Limb (tissue), 2 donors: ENCODE data around the gene KLHDC10.
"Not testable (repeated sequence)": the region's sequence is repeated elsewhere in the genome, so short reads cannot be mapped to it uniquely, and the experiment has no call there.

Experiments used
- DNase-seq, 2 donors: peaks; one replicate each; pipeline ENCODE4 v3.0.0-alpha.2; 2016; ENCODE audit errors: extremely low spot score in 2 of 2

The KLHDC10 gene

GRCh38 chr7:130069978-130070860, at the start of gene KLHDC10:
TSS of gene KLHDC10 (plus strand) at chr7:130070534. CDS start at chr7:130070644, 110 bp downstream.
- peak; percentile 97 to 98 for DNase-seq

GRCh38 chr7:130021105-130021834, 49.1 kb upstream of the KLHDC10 start:
- DNase-seq: peak; percentile 42 to 68

DNA sequence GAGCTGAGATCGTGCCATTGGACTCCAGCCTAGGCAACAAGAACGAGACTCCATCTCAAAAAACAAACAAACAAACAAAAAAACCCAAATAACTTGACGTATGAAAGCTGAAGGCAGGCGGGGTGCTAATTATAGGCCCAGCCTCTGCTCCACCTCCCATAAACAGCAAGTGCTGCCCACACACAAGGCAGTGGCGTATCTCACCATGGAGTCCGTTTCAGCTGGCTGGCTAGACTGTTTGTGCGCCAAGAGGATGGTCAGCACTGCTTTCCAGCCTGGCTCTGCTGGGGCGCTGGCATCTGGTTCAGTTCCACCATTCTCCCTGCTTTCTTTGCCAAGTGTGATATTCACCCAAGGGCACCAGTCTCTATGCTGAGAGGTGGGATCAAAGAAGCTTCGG, 48.2 kb upstream of the KLHDC10 start:
- no peak for DNase-seq

GRCh38 chr7:130022623-130023175, 47.6 kb upstream of the KLHDC10 start:
- no peak for DNase-seq

DNA sequence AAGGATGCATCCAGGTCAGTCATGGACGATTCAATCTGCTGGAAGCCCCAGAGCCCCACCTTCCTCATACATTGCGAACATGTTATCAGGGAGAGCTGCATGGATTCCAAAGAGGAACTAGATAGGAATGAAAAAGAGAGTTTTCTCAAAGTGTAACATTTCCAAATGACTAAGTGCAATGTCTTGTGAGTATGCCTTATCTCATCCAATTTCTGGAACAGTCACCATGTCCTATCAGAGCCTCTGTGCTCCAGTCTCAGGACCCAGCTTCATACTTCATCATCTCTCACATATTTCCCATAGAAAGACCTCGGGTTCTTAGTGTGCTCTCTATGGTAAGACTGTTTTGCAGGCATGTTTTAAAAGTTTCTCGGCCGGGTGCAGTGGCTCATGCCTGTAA, 45.9 kb upstream of the KLHDC10 start:
- DNase-seq: no peak

GRCh38 chr7:130032698-130033097, 37.6 kb upstream of the KLHDC10 start:
- DNase-seq: no peak

GRCh38 chr7:130037703-130038102, 32.6 kb upstream of the KLHDC10 start:
- DNase-seq: no peak

- DNase-seq: no peak
Measured at GRCh38 chr7:130040576-130040975, 29.8 kb upstream of the KLHDC10 start.

DNA sequence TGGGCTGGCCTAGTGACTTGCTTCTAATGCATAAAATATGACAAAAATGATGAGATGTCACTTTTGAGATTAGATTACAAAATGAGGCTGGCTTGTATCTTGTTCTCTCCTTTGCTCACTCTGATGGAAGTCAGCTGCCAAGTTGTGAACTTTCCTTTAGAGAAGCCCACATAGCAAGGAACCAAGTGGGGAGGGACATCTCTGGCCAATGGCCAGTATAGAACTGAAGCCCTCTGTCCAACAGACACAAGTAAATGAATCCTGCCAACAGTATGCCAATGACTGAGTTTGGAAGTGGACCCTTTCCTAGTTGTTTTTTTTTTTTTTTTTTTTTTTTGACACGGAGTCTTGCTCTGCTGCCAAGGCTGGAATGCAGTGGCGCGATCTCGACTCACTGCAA, 22.5 kb upstream of the KLHDC10 start:
- no peak for DNase-seq

- DNase-seq: no peak
Measured at GRCh38 chr7:130048906-130049305, 21.4 kb upstream of the KLHDC10 start.

DNA sequence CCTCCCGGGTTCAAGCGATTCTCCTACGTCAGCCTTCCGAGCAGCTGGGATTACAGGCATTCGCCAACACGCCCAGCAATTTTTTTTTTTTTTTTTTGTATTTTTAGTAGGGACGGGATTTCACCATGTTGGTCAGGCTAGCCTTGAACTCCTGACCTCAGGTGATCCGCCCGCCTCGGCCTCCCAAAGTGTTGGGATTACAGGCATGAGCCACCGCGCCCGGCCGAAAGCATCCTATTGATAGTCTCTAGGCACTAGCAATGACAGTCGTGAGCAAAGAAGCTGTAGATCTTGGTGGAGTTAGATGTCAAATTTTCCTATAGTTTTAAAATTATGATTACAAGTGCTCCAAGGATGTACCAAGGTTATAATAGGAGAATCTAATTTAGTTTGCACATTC, 18.1 kb upstream of the KLHDC10 start:
- DNase-seq: not testable (repeated sequence)

DNA sequence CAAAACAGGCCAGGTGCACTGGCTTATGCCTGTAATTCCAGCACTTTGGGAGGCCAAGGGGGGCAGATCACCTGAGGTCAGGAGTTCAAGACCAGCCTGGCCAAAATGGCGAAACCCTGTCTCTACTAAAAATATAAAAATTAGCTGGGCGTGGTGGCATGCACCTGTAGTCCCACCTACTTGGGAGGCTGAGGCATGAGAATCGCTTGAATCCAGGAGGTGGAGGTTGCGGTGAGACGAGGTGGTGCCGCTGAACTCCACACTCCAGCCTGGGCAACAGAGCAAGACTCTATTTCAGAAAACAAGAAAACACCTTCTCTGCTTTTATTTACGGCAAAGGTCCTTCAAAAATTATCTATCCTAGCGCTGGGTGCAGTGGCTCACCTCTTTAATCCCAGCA, 15.1 kb upstream of the KLHDC10 start:
- not testable (repeated sequence) for DNase-seq

GRCh38 chr7:130062246-130062645, 8.1 kb upstream of the KLHDC10 start:
- DNase-seq: no peak

DNA sequence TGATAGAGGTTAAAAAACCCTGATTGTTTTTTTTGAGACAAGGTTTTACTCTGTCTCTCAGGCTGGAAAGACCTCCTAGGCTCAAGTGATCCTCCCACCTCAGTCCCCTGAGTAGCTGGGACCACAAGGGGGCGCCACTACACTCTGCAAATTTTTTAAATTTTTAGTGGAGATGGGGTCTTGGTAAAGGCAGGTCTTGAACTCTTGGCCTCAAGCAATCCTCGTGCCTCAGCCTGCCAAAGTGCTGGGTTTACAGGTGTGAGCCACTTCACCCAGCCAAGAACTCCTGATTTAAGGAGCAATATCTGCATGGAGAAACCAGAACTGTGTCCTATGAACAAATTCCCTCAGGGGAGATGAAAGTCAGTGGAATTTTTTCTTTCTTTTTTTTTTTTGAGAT, 7.3 kb upstream of the KLHDC10 start:
- peak in 1 of 2 donors; percentile 68 for DNase-seq

GRCh38 chr7:130064580-130064926, 5.8 kb upstream of the KLHDC10 start:
- DNase-seq: not testable (repeated sequence)

GRCh38 chr7:130065500-130066152, 4.7 kb upstream of the KLHDC10 start:
- DNase-seq: no peak

DNA sequence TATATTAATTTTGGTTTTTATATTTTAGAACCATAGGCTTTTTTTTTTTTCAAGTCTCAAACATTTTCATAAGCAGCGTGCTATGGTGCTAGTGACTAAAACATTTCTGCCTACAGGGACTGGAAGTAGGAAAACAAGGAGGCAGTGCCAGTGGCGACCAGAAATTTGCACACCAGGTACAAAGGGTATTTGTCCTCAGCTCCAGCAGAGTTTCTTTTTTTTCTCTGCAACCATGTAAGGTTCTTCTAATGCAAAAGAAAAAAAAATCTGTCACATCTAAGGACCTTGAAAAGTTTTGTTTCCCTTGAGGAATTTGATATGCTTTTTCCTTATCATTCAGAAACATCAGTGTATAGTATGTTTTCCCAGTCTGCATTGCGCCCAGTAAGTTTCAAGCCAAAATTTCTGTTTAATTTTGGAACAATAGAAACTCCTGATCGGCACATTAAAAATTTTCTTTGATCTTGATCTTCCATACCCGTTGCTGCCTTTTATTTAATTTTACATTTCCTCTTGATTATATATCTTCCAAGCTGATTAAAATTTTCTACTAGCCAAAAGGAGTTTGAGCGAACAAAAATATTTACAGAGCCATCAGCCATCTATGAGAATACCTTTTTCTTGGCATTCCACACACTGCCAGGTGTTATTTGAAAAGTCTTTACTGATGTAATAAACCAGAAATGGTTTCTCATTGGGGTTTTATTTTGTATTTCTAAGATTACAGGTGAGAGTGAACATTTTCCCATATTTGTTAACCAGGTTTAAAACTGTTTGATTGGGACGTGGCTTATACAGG, 956 bp upstream of the KLHDC10 start:
- no peak for DNase-seq

DNA sequence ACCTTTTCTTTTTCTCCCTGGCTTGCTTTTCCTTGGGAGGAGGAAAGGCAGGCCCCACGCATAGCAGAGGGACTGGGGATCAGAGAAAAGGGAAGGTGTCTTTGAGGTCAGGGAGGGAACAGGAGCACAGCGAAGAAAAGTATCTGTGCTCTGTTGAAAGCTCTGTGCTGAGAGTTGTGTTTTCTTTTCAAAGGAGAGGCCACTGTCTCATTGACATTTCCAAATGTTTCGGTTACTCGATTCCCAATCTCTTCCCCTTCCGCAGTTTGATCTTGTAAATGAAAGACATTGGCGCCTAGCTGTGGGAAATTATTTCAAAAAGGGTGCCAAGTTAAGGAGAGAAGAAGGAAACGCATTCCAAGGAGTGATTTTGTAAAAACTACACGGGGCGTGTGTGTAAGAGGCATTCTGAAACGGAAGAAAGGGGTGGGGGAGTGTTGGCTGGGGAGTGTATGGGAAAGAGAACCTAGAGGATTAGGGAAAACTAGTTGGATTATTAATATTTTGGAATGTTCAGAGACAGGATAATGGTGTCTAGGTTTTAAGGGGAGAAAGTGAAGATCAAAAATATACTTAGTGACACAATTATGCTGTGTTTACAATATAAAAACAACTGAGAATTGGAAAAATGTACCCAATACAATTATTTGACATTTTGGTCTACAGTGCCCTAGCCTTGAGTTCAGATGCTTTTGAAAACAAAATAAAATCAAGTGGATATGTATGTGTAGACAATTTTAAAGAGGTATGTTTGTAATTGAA, 708 bp downstream of the KLHDC10 start:
- peak in 1 of 2 donors; percentile 19 for DNase-seq

- DNase-seq: peak; percentile 69 to 91
Measured at GRCh38 chr7:130071701-130072622, 1.6 kb downstream of the KLHDC10 start.
